ENCODE results near the gene PSMD3. TPM values are rescaled to one million over a fixed set of nuclear protein-coding genes. Genes with fewer than 3 reads are reported as not detected.

PSMD3 gene
- polyA plus RNA-seq, 1 experiment, result 104 TPM

DNA sequence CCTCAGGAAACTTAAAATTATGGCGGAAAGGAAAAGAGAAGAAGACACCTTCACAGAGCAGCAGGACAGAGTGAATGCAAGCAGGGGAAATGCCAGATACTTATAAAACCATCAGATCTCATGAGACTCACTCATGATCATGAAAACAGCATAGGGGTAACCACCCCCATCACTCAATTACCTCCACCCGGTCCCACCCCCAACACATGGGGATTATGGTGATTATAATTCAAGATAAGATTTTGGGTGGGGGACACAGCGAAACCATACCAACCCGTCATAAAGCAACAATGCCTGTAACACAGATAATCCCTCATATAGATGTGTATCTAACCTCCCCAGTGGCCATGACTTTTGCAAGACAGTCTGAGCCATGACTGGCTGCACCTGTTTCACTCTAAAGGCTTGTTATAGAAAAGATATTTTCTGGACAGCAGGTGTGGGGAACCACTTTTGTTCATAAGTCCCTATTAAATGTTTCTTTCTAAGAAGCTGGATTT, 24.8 kb upstream of the PSMD3 start:
- H3K36me3 ChIP-seq (ENCODE audit: control insufficient read depth, insufficient read depth, low read length), result no peaks in the 10 kb centered on the region
- ChIA-PET POLR2A (no interaction called here), CTCF (interaction anchor here (2.7 to 4.1 kb wide), 2 partner anchors 24 kb away, joined by 22 to 51 read pairs; partner anchors contain the start of gene PSMD3)
- no peaks in the 10 kb centered on the region for H3K27me3 ChIP-seq (ENCODE audit: control insufficient read depth, insufficient read depth, low read length)
- TF ChIP-seq, protein P1, sequence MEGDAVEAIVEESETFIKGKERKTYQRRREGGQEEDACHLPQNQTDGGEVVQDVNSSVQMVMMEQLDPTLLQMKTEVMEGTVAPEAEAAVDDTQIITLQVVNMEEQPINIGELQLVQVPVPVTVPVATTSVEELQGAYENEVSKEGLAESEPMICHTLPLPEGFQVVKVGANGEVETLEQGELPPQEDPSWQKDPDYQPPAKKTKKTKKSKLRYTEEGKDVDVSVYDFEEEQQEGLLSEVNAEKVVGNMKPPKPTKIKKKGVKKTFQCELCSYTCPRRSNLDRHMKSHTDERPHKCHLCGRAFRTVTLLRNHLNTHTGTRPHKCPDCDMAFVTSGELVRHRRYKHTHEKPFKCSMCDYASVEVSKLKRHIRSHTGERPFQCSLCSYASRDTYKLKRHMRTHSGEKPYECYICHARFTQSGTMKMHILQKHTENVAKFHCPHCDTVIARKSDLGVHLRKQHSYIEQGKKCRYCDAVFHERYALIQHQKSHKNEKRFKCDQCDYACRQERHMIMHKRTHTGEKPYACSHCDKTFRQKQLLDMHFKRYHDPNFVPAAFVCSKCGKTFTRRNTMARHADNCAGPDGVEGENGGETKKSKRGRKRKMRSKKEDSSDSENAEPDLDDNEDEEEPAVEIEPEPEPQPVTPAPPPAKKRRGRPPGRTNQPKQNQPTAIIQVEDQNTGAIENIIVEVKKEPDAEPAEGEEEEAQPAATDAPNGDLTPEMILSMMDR (IDR thresholded peaks at IDR 0.05; ENCODE audit: insufficient read depth, low read depth, low read length), result no peak
- no peak for DNase-seq (ENCODE audit: low read depth)
- H3K4me3 ChIP-seq (ENCODE audit: low read depth, low read length), result no peak overlapping the region

DNA sequence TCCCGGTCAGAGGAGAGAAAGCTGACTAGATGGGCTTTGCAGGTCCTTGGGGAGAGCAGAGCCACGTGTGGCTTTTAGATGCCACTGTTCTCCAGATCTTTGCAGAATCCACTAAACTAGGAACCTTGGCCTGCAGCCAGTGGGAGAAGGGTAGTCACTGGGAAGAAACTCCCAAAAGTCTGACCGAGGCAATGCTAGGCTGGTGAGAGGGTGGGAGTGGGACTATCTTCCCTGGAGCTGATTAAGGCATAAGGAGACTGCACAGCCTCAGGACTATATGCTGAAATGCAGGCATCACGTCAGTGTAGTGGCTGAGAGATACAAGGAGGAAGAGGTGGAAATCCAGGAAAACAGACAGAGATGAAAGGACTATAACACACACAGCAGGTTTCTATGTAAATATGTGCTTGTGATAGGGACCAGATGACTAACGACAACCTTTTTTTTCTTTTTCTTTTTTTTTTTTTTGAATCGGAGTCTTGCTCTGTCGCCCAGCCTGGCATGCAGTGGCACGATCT, 20.0 kb upstream of the PSMD3 start:
- Histone ChIP-seq H3K27me3 (ENCODE audit: control insufficient read depth, insufficient read depth, low read length) (peaks cover 4% of the 10 kb centered on the region), H3K4me3 (ENCODE audit: low read depth, low read length) (no peak overlapping the region), H3K36me3 (ENCODE audit: control insufficient read depth, insufficient read depth, low read length) (no peaks in the 10 kb centered on the region)
- TF ChIP-seq, protein P1 (IDR thresholded peaks at IDR 0.05; ENCODE audit: insufficient read depth, low read depth, low read length), result no peak
- ChIA-PET POLR2A (no interaction called here), CTCF (interaction anchor here (0.7 to 4.5 kb wide), 3 partner anchors 19 to 23 kb away, joined by 3 to 27 read pairs (median 3); partner anchors contain the start of gene PSMD3)
- no peak for DNase-seq (ENCODE audit: low read depth)

DNA sequence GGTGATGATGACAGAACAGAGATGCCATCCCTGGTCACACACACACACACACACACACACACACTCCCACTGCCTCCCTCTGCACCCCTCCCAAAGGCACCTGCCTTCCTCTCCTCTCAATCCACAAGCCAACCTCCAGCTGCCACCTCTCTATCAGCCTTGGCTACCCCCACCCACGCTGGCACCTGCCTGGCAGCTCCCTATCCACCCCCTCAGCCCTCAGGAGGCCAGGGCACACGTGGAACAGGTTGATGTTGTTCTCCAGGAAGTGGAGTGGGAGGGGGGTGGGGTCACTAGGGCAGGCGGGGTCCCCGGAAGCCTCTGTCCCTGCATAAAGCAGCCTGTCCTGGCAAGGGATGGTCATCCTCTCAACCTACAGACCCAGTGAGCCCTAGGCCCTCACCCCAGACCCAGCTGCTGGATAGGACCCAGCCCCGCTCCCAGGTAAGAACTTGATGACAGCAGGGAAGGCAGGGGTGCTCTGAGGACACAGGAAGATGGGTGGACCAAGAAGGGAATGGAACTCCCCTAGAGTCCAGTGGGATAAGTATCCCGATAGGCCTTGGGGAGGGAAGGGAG, 17.9 kb upstream of the PSMD3 start, which contains the start of gene GSDMA:
TSS of gene GSDMA (plus strand) at position 363 of the 579 bp plus-strand sequence. CDS start 2,684 bp downstream, outside the sequence.
- Histone ChIP-seq H3K4me3 (ENCODE audit: low read depth, low read length) (no peak within 1 kb of the TSS), H3K27me3 (ENCODE audit: control insufficient read depth, insufficient read depth, low read length) (peaks cover 4% of the 10 kb centered on the region), H3K36me3 (ENCODE audit: control insufficient read depth, insufficient read depth, low read length) (no peaks in the 10 kb centered on the region)
- TF ChIP-seq, protein P1 (IDR thresholded peaks at IDR 0.05; ENCODE audit: insufficient read depth, low read depth, low read length), result no peak
- POLR2A ChIA-PET, result no interaction called here
- CTCF ChIA-PET, result interaction anchor here (1.2 to 4.5 kb wide), 2 partner anchors 13 to 16 kb away, joined by 3 to 27 read pairs; partner anchors contain the start of gene PSMD3
- no peak for DNase-seq (ENCODE audit: low read depth)

DNA sequence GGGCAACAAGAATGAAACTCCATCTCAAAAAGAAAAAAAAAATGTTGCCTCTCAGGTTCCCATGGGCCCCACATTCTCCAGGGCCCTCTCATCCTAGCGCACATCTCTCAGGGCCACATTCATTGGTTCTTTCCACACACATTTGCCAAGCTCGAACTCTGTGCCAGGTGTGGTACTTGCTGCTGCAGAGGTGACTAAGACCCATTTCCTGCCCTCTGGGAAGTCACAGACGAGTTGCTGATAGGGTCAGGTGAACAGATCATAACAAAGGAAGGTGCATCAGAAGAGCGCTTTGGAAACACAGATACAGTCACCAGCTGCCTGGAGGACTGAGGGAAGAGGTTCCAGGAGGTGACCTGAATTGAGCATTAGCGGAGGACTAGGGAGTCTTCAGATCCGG, 16.8 kb upstream of the PSMD3 start:
- CTCF ChIA-PET, result interaction anchor here (4.5 kb wide), 1 partner anchor 15 kb away, joined by 27 read pairs; the partner anchor contains the start of gene PSMD3
- DNase-seq (ENCODE audit: low read depth), result no peak
- TF ChIP-seq, protein P1 (IDR thresholded peaks at IDR 0.05; ENCODE audit: insufficient read depth, low read depth, low read length), result no peak
- POLR2A ChIA-PET, result no interaction called here
- no peak overlapping the region for H3K4me3 ChIP-seq (ENCODE audit: low read depth, low read length)
- peaks cover 4% of the 10 kb centered on the region for H3K27me3 ChIP-seq (ENCODE audit: control insufficient read depth, insufficient read depth, low read length)
- H3K36me3 ChIP-seq (ENCODE audit: control insufficient read depth, insufficient read depth, low read length), result no peaks in the 10 kb centered on the region

DNA sequence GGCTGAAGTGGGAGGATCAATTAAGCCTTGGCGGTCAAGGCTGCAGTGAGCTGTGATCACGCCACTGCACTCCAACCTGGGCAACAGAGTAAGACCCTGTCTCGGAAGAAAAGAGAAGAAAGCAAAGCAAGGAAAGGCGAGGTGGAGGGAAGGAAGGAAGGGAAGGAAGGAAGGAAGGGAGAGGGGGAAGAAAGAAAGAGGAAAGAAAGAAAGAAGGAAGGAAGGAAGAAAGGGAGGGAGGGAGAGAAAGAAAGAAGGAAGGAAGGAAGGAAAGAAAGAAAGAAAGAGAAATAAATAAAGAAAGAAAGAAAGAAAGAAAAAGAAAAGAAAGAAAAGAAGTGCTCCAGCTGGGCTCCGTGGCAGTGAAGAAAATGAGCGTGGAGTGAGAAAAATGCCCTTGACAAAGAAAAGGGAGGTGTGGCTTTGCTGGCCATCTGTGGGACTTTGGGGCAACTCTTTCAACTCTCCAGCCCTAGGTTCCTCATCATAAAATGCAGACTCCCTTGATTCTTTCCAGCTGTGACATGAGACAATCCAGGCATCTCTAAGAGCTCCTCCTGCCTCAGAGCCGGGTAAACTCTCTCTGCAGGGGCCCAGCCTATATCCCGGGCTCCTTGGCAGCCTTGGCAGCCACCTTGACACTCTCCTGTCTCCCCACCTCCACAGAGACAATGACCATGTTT, 15.4 kb upstream of the PSMD3 start:
- Histone ChIP-seq H3K36me3 (ENCODE audit: control insufficient read depth, insufficient read depth, low read length) (no peaks in the 10 kb centered on the region), H3K4me3 (ENCODE audit: low read depth, low read length) (no peak overlapping the region), H3K27me3 (ENCODE audit: control insufficient read depth, insufficient read depth, low read length) (peaks cover 5% of the 10 kb centered on the region)
- POLR2A ChIA-PET, result no interaction called here
- no peak for DNase-seq (ENCODE audit: low read depth)
- CTCF ChIA-PET, result interaction anchor here (0.9 to 1.6 kb wide), 3 partner anchors 14 to 25 kb away, joined by 3 to 5 read pairs (median 3); partner anchors contain the start of gene PSMD3
- TF ChIP-seq, protein P1 (IDR thresholded peaks at IDR 0.05; ENCODE audit: insufficient read depth, low read depth, low read length), result no peak
